GM19328 (cell line): ENCODE data around the gene ABCD4.

ENCODE experiments used
- ATAC-seq: cut with Tn5 transposase; IDR thresholded peaks from one replicate; pipeline ENCODE4 v1.9.1; 2021; ENCODE audit warnings: mild to moderate bottlenecking, moderate library complexity; ENCODE audit not compliant: unreplicated experiment

The ABCD4 gene

DNA sequence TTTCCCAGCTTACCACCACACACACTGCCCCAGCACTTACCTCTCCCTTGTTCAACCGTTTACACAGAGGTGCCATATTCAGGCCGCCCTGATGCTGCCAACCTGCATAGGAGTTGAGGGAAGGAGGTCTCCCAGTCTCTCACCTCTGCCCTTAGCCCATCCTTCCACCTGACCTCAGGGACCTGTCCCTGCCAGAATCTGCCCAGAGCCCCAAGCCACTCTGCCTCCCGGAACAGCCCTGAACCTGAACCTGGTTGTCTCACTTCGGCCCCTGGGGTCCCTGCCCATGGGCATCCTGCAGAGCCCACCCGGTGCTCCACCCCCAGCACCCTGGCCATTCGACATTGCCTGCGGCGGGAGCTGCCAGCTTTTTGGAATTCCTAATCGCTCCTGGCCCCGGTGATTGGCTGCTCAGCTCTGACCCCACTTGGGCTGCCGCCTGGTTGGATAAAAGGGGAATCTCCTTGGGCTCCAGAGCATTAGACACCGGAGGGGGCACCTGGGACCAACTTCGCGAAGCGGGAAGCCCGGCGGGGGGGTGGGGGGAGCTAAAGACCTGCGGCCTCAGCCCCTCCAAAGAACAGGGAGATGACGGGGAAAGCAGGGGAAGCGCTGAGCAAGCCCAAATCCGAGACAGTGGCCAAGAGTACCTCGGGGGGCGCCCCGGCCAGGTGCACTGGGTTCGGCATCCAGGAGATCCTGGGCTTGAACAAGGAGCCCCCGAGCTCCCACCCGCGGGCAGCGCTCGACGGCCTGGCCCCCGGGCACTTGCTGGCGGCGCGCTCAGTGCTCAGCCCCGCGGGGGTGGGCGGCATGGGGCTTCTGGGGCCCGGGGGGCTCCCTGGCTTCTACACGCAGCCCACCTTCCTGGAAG lies 63.5 kb downstream of the ABCD4 start, which contains the start of gene VSX2:
VSX2 (plus strand) TSS at position 476 of the 874 bp plus-strand sequence; CDS start at position 589, 113 bp downstream.
- ATAC-seq: no peak

- no peak for ATAC-seq
These were observed 65.3 kb downstream of the ABCD4 start for GRCh38 chr14:74237441-74237840.
